Progenitor cell of endocrine pancreas (in vitro differentiated cells): ENCODE measurements around the gene ZFP36. TPM values are rescaled to one million over a fixed set of nuclear protein-coding genes. Genes with fewer than 3 reads are reported as not detected.

ENCODE experiments used
- DNase-seq: peaks from one replicate; pipeline ENCODE4 v3.0.0; 2021; ENCODE audit warnings: low spot score; ENCODE audit not compliant: unreplicated experiment
- H3K27ac Mint-ChIP-seq: 2 replicates; pipeline ENCODE4 v1.8.0; 2021; ENCODE audit warnings: mild to moderate bottlenecking, moderate library complexity, mixed read lengths
- H3K27me3 Mint-ChIP-seq: 2 replicates; pipeline ENCODE4 v1.8.0; 2021; ENCODE audit warnings: mixed read lengths
- H3K36me3 Mint-ChIP-seq: 2 replicates; pipeline ENCODE4 v1.8.0; 2022; ENCODE audit warnings: mixed read lengths; ENCODE audit not compliant: insufficient read depth
- H3K4me1 Mint-ChIP-seq: 2 replicates; pipeline ENCODE4 v1.8.0; 2021; ENCODE audit warnings: low read depth, mixed read lengths
- H3K4me3 Mint-ChIP-seq: 2 replicates; pipeline ENCODE4 v1.8.0; 2021; ENCODE audit warnings: low read depth, mild to moderate bottlenecking, moderate library complexity, mixed read lengths
- H3K9me3 Mint-ChIP-seq: 2 replicates; pipeline ENCODE4 v1.8.0; 2021; ENCODE audit warnings: low read depth, mixed read lengths
- total RNA-seq: library from RNA; stranded (reverse); gene quantifications from 2 replicates; pipeline ENCODE4 v1.2.1, GENCODE V29; 2021
- TF ChIP-seq, protein P1 (sequence below): fragments of 200-600 bp; sonication (generic); IDR thresholded peaks from one replicate; pipeline ENCODE4 v1.5.0; 2021; ENCODE audit warnings: antibody characterized with exemption, mild to moderate bottlenecking; ENCODE audit not compliant: unreplicated experiment

Gene ZFP36
- total RNA-seq, 1 donor from 2014 or later = 10.5 TPM

GRCh38 chr19:39409208-39410016 lies 2.8 kb downstream of the ZFP36 start:
- Mint-ChIP-seq H3K9me3 (no peaks in the 10 kb centered on the region), H3K27me3 (no peaks in the 10 kb centered on the region), H3K4me1 (peaks cover 38% of the 10 kb centered on the region), H3K27ac (peak overlapping the region; percentile 96), H3K36me3 (peaks cover 4% of the 10 kb centered on the region), H3K4me3 (peak overlapping the region; percentile 98)
- peak; percentile 87 for DNase-seq
- TF ChIP-seq, protein P1, sequence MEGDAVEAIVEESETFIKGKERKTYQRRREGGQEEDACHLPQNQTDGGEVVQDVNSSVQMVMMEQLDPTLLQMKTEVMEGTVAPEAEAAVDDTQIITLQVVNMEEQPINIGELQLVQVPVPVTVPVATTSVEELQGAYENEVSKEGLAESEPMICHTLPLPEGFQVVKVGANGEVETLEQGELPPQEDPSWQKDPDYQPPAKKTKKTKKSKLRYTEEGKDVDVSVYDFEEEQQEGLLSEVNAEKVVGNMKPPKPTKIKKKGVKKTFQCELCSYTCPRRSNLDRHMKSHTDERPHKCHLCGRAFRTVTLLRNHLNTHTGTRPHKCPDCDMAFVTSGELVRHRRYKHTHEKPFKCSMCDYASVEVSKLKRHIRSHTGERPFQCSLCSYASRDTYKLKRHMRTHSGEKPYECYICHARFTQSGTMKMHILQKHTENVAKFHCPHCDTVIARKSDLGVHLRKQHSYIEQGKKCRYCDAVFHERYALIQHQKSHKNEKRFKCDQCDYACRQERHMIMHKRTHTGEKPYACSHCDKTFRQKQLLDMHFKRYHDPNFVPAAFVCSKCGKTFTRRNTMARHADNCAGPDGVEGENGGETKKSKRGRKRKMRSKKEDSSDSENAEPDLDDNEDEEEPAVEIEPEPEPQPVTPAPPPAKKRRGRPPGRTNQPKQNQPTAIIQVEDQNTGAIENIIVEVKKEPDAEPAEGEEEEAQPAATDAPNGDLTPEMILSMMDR = peak; percentile 34

DNA sequence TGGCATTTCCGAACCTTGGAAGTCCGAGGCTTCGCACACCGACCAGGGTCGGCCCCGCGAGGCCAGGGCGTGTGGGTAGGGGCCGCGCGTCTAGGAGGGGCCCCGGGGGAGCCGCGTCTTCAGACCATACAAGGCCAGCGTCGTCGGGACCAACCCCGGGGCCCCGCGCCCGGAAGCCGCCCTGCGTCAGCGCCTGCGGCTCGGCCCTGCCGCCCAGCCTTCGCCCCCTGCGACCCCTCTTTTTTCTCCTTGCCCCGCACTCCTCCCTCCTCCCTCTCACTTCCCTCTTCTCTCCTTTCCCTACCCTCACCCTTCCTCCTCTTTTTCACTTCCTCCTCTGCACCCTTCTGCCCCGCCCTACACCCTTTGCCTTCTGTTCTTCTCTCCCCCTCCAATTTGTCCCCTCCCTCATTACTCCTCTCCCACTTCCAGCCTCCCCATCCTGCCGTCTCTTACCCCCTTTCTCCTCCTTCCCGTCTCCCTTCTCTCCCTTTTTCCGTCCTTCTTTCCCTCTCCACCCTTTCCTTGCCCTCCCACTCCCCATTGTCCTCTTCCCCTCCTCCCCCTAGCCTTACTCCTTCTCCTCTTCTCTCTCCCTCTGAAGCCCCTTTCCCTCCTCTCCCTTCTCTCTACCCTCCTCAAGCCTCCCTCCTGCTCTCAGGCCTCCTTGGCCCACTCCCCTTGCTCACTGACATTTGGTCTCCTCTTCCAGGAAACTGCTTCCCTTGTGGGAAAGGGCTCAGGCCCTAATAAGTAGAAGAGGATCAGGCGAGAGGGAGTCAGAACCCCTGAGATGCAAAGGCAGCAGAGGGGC lies 3.6 kb downstream of the ZFP36 start:
- H3K36me3 Mint-ChIP-seq = peaks cover 4% of the 10 kb centered on the region
- TF ChIP-seq, protein P1 = peak; percentile 1
- no peak for DNase-seq
- peak overlapping the region; percentile 98 for H3K4me3 Mint-ChIP-seq
- no peaks in the 10 kb centered on the region for H3K9me3 Mint-ChIP-seq
- no peaks in the 10 kb centered on the region for H3K27me3 Mint-ChIP-seq
- H3K27ac Mint-ChIP-seq = peak overlapping the region; percentile 96
- peaks cover 44% of the 10 kb centered on the region for H3K4me1 Mint-ChIP-seq

GRCh38 chr19:39410831-39411080 lies 4.1 kb downstream of the ZFP36 start:
- peaks cover 46% of the 10 kb centered on the region for H3K4me1 Mint-ChIP-seq
- no peaks in the 10 kb centered on the region for H3K9me3 Mint-ChIP-seq
- H3K4me3 Mint-ChIP-seq = peak overlapping the region; percentile 98
- no peaks in the 10 kb centered on the region for H3K27me3 Mint-ChIP-seq
- peak overlapping the region; percentile 96 for H3K27ac Mint-ChIP-seq
- TF ChIP-seq, protein P1 = no peak
- no peak for DNase-seq
- peaks cover 4% of the 10 kb centered on the region for H3K36me3 Mint-ChIP-seq

DNA sequence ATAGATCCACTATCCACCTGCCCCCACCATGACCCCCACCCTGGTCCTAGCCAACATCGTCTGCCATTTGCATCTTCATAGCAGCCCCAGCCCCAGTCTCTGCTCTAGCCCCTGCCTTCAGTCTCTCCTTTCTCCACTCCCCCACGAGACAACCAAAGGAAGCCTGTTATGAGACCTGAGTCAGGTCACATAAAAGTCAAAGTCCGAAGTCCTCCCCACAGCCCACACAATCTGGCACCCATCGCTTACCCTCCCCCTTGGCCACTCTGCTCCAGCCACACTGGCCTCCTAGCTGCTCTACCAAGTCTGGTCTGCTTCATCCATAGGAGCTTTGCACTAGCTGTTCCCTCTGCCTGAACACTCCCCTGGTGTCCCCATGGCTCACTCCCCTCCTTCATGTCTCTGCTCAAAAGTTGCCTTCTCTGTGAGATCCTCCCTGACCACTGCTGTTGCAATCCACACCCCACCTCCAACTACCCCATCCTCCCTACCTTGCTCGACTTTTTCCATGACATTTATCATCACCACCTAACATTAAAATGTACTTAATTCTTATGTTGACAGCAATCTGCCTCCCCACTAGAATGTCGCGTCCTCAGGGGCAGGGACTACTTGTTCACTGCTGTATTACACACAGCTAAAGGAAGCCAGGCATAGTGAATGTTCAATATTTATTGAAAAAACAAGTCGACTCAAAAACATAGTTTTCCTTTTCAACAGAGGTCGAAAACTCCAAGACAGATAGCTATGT lies 4.6 kb downstream of the ZFP36 start:
- TF ChIP-seq, protein P1 = no peak
- Mint-ChIP-seq H3K27ac (peak overlapping the region; percentile 96), H3K36me3 (peaks cover 4% of the 10 kb centered on the region)

GRCh38 chr19:39411832-39412099 lies 5.1 kb downstream of the ZFP36 start:
- H3K4me1 Mint-ChIP-seq = peaks cover 43% of the 10 kb centered on the region
- peak overlapping the region; percentile 98 for H3K4me3 Mint-ChIP-seq
- TF ChIP-seq, protein P1 = peak; percentile 90
- no peaks in the 10 kb centered on the region for H3K27me3 Mint-ChIP-seq
- no peaks in the 10 kb centered on the region for H3K9me3 Mint-ChIP-seq
- peaks cover 4% of the 10 kb centered on the region for H3K36me3 Mint-ChIP-seq
- H3K27ac Mint-ChIP-seq = peak overlapping the region; percentile 96
- DNase-seq = peak; percentile 71

More for the DNA sequence above, 4.6 kb downstream of the ZFP36 start:
- Mint-ChIP-seq H3K4me1 (peaks cover 44% of the 10 kb centered on the region), H3K27me3 (no peaks in the 10 kb centered on the region), H3K9me3 (no peaks in the 10 kb centered on the region), H3K4me3 (peak overlapping the region; percentile 98)
- no peak for DNase-seq
